ENCODE measurements around the gene SVOPL.

GRCh38 chr7:138666385-138666784, 34.8 kb downstream of the SVOPL start:
- TF ChIP-seq RFX5 (IDR thresholded peaks at IDR 0.05; ENCODE audit: low read length) (no peak), EZH2phosphoT487 (IDR thresholded peaks at IDR 0.05; ENCODE audit: borderline replicate concordance, low read depth) (no peak), CTCF (IDR thresholded peaks at IDR 0.05) (no peak), MEF2A (IDR thresholded peaks at IDR 0.05; ENCODE audit: borderline replicate concordance, low read depth) (no peak)
- TF ChIP-seq, protein P1, sequence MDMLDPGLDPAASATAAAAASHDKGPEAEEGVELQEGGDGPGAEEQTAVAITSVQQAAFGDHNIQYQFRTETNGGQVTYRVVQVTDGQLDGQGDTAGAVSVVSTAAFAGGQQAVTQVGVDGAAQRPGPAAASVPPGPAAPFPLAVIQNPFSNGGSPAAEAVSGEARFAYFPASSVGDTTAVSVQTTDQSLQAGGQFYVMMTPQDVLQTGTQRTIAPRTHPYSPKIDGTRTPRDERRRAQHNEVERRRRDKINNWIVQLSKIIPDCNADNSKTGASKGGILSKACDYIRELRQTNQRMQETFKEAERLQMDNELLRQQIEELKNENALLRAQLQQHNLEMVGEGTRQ (IDR thresholded peaks at IDR 0.05; ENCODE audit: borderline replicate concordance, low read depth, low read length) = no peak
